ENCODE measurements around the gene MYH9.

The MYH9 gene

GRCh38 chr22:36339171-36340065, 48.3 kb downstream of the MYH9 start:
- in situ Hi-C loops (cut with MboI; ENCODE audit: low pct_unique_long_range_greater_than_20kb, low sequenced_read_pairs, unreplicated experiment) = no loop called here
- DNase-seq (ENCODE audit: low spot score) = no peak
- TF ChIP-seq CTCF (IDR thresholded peaks at IDR 0.05; ENCODE audit: extremely low read depth, insufficient read depth, missing control alignments) = no peak

- in situ Hi-C loops (cut with MboI; ENCODE audit: low pct_unique_long_range_greater_than_20kb, low sequenced_read_pairs, unreplicated experiment) = no loop called here
- no peak for DNase-seq (ENCODE audit: low spot score)
Measured at GRCh38 chr22:36337365-36338130, 50.2 kb downstream of the MYH9 start.

GRCh38 chr22:36336246-36337182, 51.3 kb downstream of the MYH9 start:
- no peak for TF ChIP-seq CTCF (IDR thresholded peaks at IDR 0.05; ENCODE audit: extremely low read depth, insufficient read depth, missing control alignments)
- in situ Hi-C loops (cut with MboI; ENCODE audit: low pct_unique_long_range_greater_than_20kb, low sequenced_read_pairs, unreplicated experiment) = no loop called here
- DNase-seq (ENCODE audit: low spot score) = no peak

More at GRCh38 chr22:36337365-36338130, 50.2 kb downstream of the MYH9 start:
- no peak for TF ChIP-seq CTCF (IDR thresholded peaks at IDR 0.05; ENCODE audit: extremely low read depth, insufficient read depth, missing control alignments)

DNA sequence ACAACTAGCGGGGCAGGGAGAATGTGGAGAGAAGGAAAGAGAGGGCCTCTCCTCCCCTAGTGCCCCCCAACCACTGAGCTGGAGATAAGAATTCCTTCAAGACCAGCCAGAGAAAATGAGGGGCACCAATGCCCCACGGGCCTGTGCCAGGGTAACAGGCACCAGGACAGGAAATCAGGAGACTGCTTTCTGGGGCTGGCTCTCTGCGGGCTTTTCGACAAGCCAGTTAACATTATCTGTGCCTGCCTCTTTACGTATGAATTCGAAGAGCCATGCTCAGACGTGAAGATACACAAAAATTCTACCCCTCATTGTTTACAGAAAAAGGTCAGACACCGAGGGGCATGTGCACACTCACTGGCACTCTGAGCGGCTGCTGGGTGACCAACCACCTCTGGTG, 52.1 kb downstream of the MYH9 start:
- in situ Hi-C loops (cut with MboI; ENCODE audit: low pct_unique_long_range_greater_than_20kb, low sequenced_read_pairs, unreplicated experiment) = no loop called here
- no peak for DNase-seq (ENCODE audit: low spot score)
- no peak for TF ChIP-seq CTCF (IDR thresholded peaks at IDR 0.05; ENCODE audit: extremely low read depth, insufficient read depth, missing control alignments)

GRCh38 chr22:36334821-36335603, 52.8 kb downstream of the MYH9 start:
- in situ Hi-C loops (cut with MboI; ENCODE audit: low pct_unique_long_range_greater_than_20kb, low sequenced_read_pairs, unreplicated experiment) = no loop called here
- TF ChIP-seq CTCF (IDR thresholded peaks at IDR 0.05; ENCODE audit: extremely low read depth, insufficient read depth, missing control alignments) = no peak
- DNase-seq (ENCODE audit: low spot score) = no peak
